Keratinocyte (primary cell): Measurements from ENCODE around the gene TSPEAR. TPM values are rescaled to one million over a fixed set of nuclear protein-coding genes. Genes with fewer than 3 reads are reported as not detected.

Source experiments
- DNase-seq: peaks from one replicate; pipeline ENCODE4 v3.0.0-alpha.2; 2011; ENCODE audit warnings: low read depth, missing footprints, low spot score
- FAIRE-seq: peaks from 2 replicates; lab custom pipeline; 2011; peaks lifted over from hg19 to GRCh38; lab: Jason Lieb, UNC
- H2AFZ ChIP-seq: 2 replicates; pipeline ENCODE4 v1.6.0; 2012; ENCODE audit warnings: low read length, control low read depth, inconsistent platforms; ENCODE audit not compliant: control insufficient read depth
- H3K27ac ChIP-seq: 2 replicates; pipeline ENCODE4 v1.5.1; 2011; ENCODE audit warnings: low read length; ENCODE audit not compliant: control insufficient read depth, insufficient read depth
- H3K27me3 ChIP-seq: 3 replicates; pipeline ENCODE4 v1.6.0; 2011; ENCODE audit warnings: low read length; ENCODE audit not compliant: control insufficient read depth, insufficient read depth; ENCODE audit errors: extremely low read depth
- H3K36me3 ChIP-seq, 2 experiments: 2 replicates in 1 of 2; 3 replicates in 1 of 2; pipeline ENCODE4 v1.5.1; 2011; ENCODE audit warnings: low read length in 2 of 2, mild to moderate bottlenecking in 1 of 2; ENCODE audit not compliant: control insufficient read depth in 2 of 2, insufficient read depth in 2 of 2; ENCODE audit errors: extremely low read depth in 1 of 2
- H3K4me1 ChIP-seq: 3 replicates; pipeline ENCODE4 v1.5.1; 2011; ENCODE audit warnings: low read length; ENCODE audit not compliant: control insufficient read depth, insufficient read depth; ENCODE audit errors: extremely low read depth
- H3K4me2 ChIP-seq: 3 replicates; pipeline ENCODE4 v1.6.0; 2011; ENCODE audit warnings: low read depth, low read length; ENCODE audit not compliant: control insufficient read depth, insufficient read depth; ENCODE audit errors: extremely low read depth
- H3K4me3 ChIP-seq, 3 experiments: fragments of 200-600 bp in 1 of 3; sonication (generic) in 1 of 3; 2 replicates in 2 of 3; 3 replicates in 1 of 3; pipeline ENCODE4 v1.5.1; 2011 to 2016; ENCODE audit warnings: low read length in 3 of 3, mild to moderate bottlenecking in 3 of 3, control low read depth in 2 of 3, inconsistent platforms in 1 of 3, low read depth in 1 of 3, mixed read lengths in 1 of 3, mixed run types in 1 of 3, moderate library complexity in 1 of 3; ENCODE audit not compliant: control insufficient read depth in 2 of 3, insufficient read depth in 2 of 3; ENCODE audit errors: extremely low read depth in 1 of 3
- H3K79me2 ChIP-seq: 2 replicates; pipeline ENCODE4 v1.6.0; 2012; ENCODE audit warnings: low read length; ENCODE audit not compliant: control insufficient read depth, insufficient read depth
- H3K9ac ChIP-seq: 3 replicates; pipeline ENCODE4 v1.6.0; 2011; ENCODE audit warnings: low read length; ENCODE audit not compliant: control insufficient read depth, insufficient read depth; ENCODE audit errors: extremely low read depth
- H3K9me1 ChIP-seq: 3 replicates; pipeline ENCODE4 v1.6.0; 2011; ENCODE audit warnings: low read length; ENCODE audit not compliant: control insufficient read depth, insufficient read depth; ENCODE audit errors: extremely low read depth
- H3K9me3 ChIP-seq: 2 replicates; pipeline ENCODE4 v1.5.1; 2012; ENCODE audit warnings: low read depth, low read length; ENCODE audit not compliant: control insufficient read depth
- H4K20me1 ChIP-seq: 3 replicates; pipeline ENCODE4 v1.6.0; 2011; ENCODE audit warnings: low read length; ENCODE audit not compliant: control insufficient read depth, insufficient read depth; ENCODE audit errors: extremely low read depth
- EZH2 ChIP-seq: IDR thresholded peaks from one replicate; pipeline ENCODE4 v1.6.1; 2012; ENCODE audit warnings: inconsistent platforms, mild to moderate bottlenecking, low read length, moderate library complexity
- dilution Hi-C: fragments of 300-500 bp; cut with MboI; formaldehyde crosslinking; loops from one replicate; pipeline ENCODE4 v1.7.0; 2020; ENCODE audit warnings: low sequenced_read_pairs; ENCODE audit not compliant: extremely low pct_ligation_motif_present
- polyA plus RNA-seq, 5 experiments: library from polyadenylated mRNA; depleted of rRNA in 3 of 5; stranded (reverse) in 3 of 5; stranded (forward) in 1 of 5; unstranded in 1 of 5; fragments of >200 nt; gene quantifications; 1 replicate in 1 of 5; 2 replicates in 3 of 5; 3 replicates in 1 of 5; pipeline versions ENCODE4 v1.2.1 to v1.2.3, GENCODE V29; 2011 to 2012; ENCODE audit warnings: missing spikeins in 2 of 5, low read depth in 1 of 5, low replicate concordance in 1 of 5
- TF ChIP-seq, protein P1 (sequence below), 3 experiments: IDR thresholded peaks in 1 of 3; conservative IDR thresholded peaks in 1 of 3; optimal IDR thresholded peaks in 1 of 3; 2 replicates in 2 of 3; 3 replicates in 1 of 3; pipeline versions ENCODE3 to v1.5.1; 2011; ENCODE audit warnings: low read length in 3 of 3, mild to moderate bottlenecking in 3 of 3, moderate library complexity in 2 of 3, control low read depth in 1 of 3, inconsistent platforms in 1 of 3; ENCODE audit not compliant: insufficient read depth in 2 of 3; ENCODE audit errors: extremely low read depth in 1 of 3

TSPEAR gene
- polyA plus RNA-seq, 1 donor (not counting 4 experiments of a cell fraction or from before 2014, with no cell fraction given): 0.12 TPM

GRCh38 chr21:44727757-44728156, 16.4 kb upstream of the TSPEAR start:
- H3K9me3 ChIP-seq: no peaks in the 10 kb centered on the region
- H3K4me2 ChIP-seq: no peak overlapping the region
- FAIRE-seq (no peak), DNase-seq (no peak)
- H3K27me3 ChIP-seq: peaks cover 24% of the 10 kb centered on the region
- H3K9me1 ChIP-seq: no peaks in the 10 kb centered on the region
- no peaks in the 10 kb centered on the region for H3K79me2 ChIP-seq
- H3K4me3 ChIP-seq: no peak overlapping the region
- H3K9ac ChIP-seq: no peak overlapping the region
- H3K4me1 ChIP-seq: no peaks in the 10 kb centered on the region
- no peaks in the 10 kb centered on the region for H3K36me3 ChIP-seq
- H4K20me1 ChIP-seq: no peaks in the 10 kb centered on the region
- dilution Hi-C loops: loop anchor here (25.0 kb wide), 1 partner anchor 240 kb away; no protein-coding TSS in a partner anchor
- TF ChIP-seq, protein P1, sequence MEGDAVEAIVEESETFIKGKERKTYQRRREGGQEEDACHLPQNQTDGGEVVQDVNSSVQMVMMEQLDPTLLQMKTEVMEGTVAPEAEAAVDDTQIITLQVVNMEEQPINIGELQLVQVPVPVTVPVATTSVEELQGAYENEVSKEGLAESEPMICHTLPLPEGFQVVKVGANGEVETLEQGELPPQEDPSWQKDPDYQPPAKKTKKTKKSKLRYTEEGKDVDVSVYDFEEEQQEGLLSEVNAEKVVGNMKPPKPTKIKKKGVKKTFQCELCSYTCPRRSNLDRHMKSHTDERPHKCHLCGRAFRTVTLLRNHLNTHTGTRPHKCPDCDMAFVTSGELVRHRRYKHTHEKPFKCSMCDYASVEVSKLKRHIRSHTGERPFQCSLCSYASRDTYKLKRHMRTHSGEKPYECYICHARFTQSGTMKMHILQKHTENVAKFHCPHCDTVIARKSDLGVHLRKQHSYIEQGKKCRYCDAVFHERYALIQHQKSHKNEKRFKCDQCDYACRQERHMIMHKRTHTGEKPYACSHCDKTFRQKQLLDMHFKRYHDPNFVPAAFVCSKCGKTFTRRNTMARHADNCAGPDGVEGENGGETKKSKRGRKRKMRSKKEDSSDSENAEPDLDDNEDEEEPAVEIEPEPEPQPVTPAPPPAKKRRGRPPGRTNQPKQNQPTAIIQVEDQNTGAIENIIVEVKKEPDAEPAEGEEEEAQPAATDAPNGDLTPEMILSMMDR (optimal IDR thresholded peaks at IDR 0.05 in 1 of 3, IDR thresholded peaks at IDR 0.05 in 1 of 3, conservative IDR thresholded peaks at IDR 0.05 in 1 of 3; ENCODE audit: extremely low read depth in 1 of 3, insufficient read depth in 2 of 3, low read length in 3 of 3): no peak
- TF ChIP-seq EZH2: no peak
- no peak overlapping the region for H3K27ac ChIP-seq
- H2AFZ ChIP-seq: no peak overlapping the region

- Histone ChIP-seq H4K20me1 (no peaks in the 10 kb centered on the region), H3K9ac (no peak overlapping the region), H2AFZ (no peak overlapping the region), H3K79me2 (no peaks in the 10 kb centered on the region), H3K9me1 (no peaks in the 10 kb centered on the region), H3K4me2 (no peak overlapping the region), H3K27ac (no peak overlapping the region), H3K36me3 (no peaks in the 10 kb centered on the region), H3K9me3 (no peaks in the 10 kb centered on the region), H3K4me1 (no peaks in the 10 kb centered on the region), H3K27me3 (peaks cover 24% of the 10 kb centered on the region), H3K4me3 (no peak overlapping the region)
- no peak for DNase-seq
- dilution Hi-C loops: loop anchor here (25.0 kb wide), 1 partner anchor 240 kb away; no protein-coding TSS in a partner anchor
- TF ChIP-seq EZH2: no peak
- TF ChIP-seq, protein P1 (optimal IDR thresholded peaks at IDR 0.05 in 1 of 3, IDR thresholded peaks at IDR 0.05 in 1 of 3, conservative IDR thresholded peaks at IDR 0.05 in 1 of 3; ENCODE audit: extremely low read depth in 1 of 3, insufficient read depth in 2 of 3, low read length in 3 of 3): no peak
- no peak for FAIRE-seq
Observed at GRCh38 chr21:44727321-44727720, 15.9 kb upstream of the TSPEAR start.
